K562 (cell line): ENCODE results near the gene HPS4. TPM values are rescaled to one million over a fixed set of nuclear protein-coding genes. Genes with fewer than 3 reads are reported as not detected.
A peak's percentile ranks its signal among the peaks of the same experiment; 100 is the strongest.

Experiments
- MGA ChIP-seq: fragments of 450-650 bp; IDR thresholded peaks from 2 replicates; pipeline ENCODE4 v1.6.1; 2016; ENCODE audit warnings: mild to moderate bottlenecking, moderate library complexity
- RBFOX2 ChIP-seq: fragments of 200-400 bp; formaldehyde crosslinking; IDR thresholded peaks from 2 replicates; pipeline ENCODE4 v1.6.1; 2017; ENCODE audit warnings: low read depth, mild to moderate bottlenecking, low read length, moderate library complexity
- RBM34 ChIP-seq: fragments of 200-400 bp; formaldehyde crosslinking; IDR thresholded peaks from 2 replicates; pipeline ENCODE4 v1.6.1; 2018; ENCODE audit warnings: low read length, borderline replicate concordance; ENCODE audit not compliant: insufficient read depth
- RFX7 ChIP-seq: fragments of 250-450 bp; sonication (Bioruptor Pico); IDR thresholded peaks from 2 replicates; pipeline ENCODE4 v1.5.1; 2021; ENCODE audit warnings: mild to moderate bottlenecking
- ZFX ChIP-seq: sonication (generic); formaldehyde crosslinking; IDR thresholded peaks from 2 replicates; pipeline ENCODE4 v1.8.0; 2022; ENCODE audit warnings: mild to moderate bottlenecking, missing genetic modification reagents, moderate library complexity
- ZNF274 ChIP-seq: IDR thresholded peaks from 2 replicates; pipeline ENCODE4 v1.6.1; 2011; ENCODE audit warnings: low read depth, mild to moderate bottlenecking, low read length, moderate library complexity, borderline replicate concordance
- ZNF316 ChIP-seq: fragments of 450-650 bp; IDR thresholded peaks from 2 replicates; pipeline ENCODE4 v1.6.1; 2016
- ZNF384 ChIP-seq: IDR thresholded peaks from 2 replicates; pipeline ENCODE4 v1.6.1; 2012; ENCODE audit warnings: low read depth, low read length, improper control_type of control experiment
- polyA plus RNA-seq, 8 experiments: library from polyadenylated mRNA; depleted of rRNA in 4 of 8; stranded (reverse) in 5 of 8; unstranded in 3 of 8; fragments of >200 nt; fragmentation: Nextera tagmentation in 2 of 8; fragmentation: Illumina TruSeq in 1 of 8; extraction: Ambion mirVana in 2 of 8; extraction: Trizol in 1 of 8; gene quantifications; 2 replicates each; pipeline versions ENCODE4 v1.2.1 to v1.2.3, GENCODE V29; 2011 to 2014; ENCODE audit warnings: inconsistent platforms in 1 of 8, missing spikeins in 1 of 8
- total RNA-seq, 7 experiments: library from RNA; depleted of rRNA in 6 of 7; stranded (reverse); fragments of >200 nt in 6 of 7; fragmentation: Illumina TruSeq in 2 of 7; extraction: Trizol in 2 of 7; gene quantifications; 2 replicates each; pipeline versions ENCODE4 v1.2.1 to v1.2.3, GENCODE V29; 2011 to 2021; ENCODE audit warnings: low replicate concordance in 1 of 7
- TF ChIP-seq, protein P1 (sequence below): fragments of 250-450 bp; sonication (Bioruptor Pico); IDR thresholded peaks from 2 replicates; pipeline ENCODE4 v1.5.0; 2020; ENCODE audit warnings: mild to moderate bottlenecking, borderline replicate concordance
- TF ChIP-seq, protein P2 (sequence below): fragments of 450-650 bp; IDR thresholded peaks from 2 replicates; pipeline ENCODE4 v1.6.1; 2016; ENCODE audit warnings: borderline replicate concordance

HPS4 gene
- total and polyA plus RNA-seq, 9 of the 15 experiments (the other 6 are each of a cell fraction or from before 2014, with no cell fraction given): 12.8 to 29.2 (median 25.3) TPM

DNA sequence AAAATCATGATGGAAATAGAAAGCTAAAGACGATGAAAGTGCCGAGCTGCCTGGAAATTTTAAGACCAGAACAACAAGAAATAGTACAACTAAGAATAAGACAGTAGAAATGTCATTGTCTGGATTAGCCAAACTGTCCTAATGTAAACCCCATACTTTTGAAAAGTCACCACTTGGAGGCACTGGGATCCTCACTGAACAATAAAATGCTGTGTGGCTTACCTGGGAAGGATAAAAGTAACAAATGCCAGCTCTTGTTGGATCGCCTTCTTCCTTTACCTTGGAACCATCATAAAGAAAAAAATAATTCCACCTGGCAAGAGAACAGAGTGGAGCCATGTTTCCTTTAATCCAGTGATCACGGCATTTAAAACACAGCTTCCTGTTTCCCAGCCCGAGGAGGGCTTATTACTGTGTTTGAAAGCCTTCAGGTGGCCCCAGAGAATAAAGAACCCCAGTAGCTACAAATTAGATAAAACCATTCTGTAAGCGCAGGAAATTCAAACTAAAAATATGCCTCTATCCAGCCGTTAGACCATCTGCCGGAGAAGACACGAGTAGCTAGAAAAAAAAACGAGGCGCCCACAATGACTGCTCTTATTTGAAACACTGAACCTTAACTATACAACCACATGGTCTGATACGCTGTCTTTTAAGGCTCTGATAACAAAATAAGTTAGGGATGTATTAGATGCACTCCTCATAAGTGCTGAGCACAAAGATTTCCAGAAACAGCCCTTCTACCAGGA is 4.4 kb downstream of the HPS4 start (continued):
- TF ChIP-seq, protein P1, sequence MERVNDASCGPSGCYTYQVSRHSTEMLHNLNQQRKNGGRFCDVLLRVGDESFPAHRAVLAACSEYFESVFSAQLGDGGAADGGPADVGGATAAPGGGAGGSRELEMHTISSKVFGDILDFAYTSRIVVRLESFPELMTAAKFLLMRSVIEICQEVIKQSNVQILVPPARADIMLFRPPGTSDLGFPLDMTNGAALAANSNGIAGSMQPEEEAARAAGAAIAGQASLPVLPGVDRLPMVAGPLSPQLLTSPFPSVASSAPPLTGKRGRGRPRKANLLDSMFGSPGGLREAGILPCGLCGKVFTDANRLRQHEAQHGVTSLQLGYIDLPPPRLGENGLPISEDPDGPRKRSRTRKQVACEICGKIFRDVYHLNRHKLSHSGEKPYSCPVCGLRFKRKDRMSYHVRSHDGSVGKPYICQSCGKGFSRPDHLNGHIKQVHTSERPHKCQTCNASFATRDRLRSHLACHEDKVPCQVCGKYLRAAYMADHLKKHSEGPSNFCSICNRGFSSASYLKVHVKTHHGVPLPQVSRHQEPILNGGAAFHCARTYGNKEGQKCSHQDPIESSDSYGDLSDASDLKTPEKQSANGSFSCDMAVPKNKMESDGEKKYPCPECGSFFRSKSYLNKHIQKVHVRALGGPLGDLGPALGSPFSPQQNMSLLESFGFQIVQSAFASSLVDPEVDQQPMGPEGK (CRISPR knock-in tag): no peak
- TF ChIP-seq RBFOX2 (0 out of 2 replicates have a peak, but pooled peaks have one; percentile 16), ZNF274 (no peak), ZNF316 (peak; percentile 26; the same call in 1 of the 2 replicates), MGA (0 out of 2 replicates have a peak, but pooled peaks have one; percentile 27), RFX7 (no peak), ZNF384 (peak; percentile 51; the same call in 1 of the 2 replicates), ZFX (CRISPR knock-in tag) (no peak), RBM34 (no peak)
- TF ChIP-seq, protein P2, sequence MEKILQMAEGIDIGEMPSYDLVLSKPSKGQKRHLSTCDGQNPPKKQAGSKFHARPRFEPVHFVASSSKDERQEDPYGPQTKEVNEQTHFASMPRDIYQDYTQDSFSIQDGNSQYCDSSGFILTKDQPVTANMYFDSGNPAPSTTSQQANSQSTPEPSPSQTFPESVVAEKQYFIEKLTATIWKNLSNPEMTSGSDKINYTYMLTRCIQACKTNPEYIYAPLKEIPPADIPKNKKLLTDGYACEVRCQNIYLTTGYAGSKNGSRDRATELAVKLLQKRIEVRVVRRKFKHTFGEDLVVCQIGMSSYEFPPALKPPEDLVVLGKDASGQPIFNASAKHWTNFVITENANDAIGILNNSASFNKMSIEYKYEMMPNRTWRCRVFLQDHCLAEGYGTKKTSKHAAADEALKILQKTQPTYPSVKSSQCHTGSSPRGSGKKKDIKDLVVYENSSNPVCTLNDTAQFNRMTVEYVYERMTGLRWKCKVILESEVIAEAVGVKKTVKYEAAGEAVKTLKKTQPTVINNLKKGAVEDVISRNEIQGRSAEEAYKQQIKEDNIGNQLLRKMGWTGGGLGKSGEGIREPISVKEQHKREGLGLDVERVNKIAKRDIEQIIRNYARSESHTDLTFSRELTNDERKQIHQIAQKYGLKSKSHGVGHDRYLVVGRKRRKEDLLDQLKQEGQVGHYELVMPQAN: no peak
